Sigmoid colon (tissue), 7 donors: ENCODE results near the gene FBXO9. TPM values are rescaled to one million over a fixed set of nuclear protein-coding genes. Genes with fewer than 3 reads are reported as not detected.

ENCODE experiments used
- DNase-seq: peaks from one replicate; pipeline ENCODE4 v3.0.0-alpha.2; 2019
- H3K27ac ChIP-seq, 4 donors: fragments of 200-600 bp; sonication (generic); one replicate each; pipeline ENCODE4 v1.5.1; 2016 to 2019; ENCODE audit warnings: mild to moderate bottlenecking in 1 of 4
- H3K27me3 ChIP-seq, 3 donors: fragments of 200-600 bp; sonication (generic); one replicate each; pipeline ENCODE4 v1.5.1; 2019; ENCODE audit warnings: mild to moderate bottlenecking in 1 of 3
- H3K36me3 ChIP-seq, 4 donors: fragments of 200-600 bp; sonication (generic); one replicate each; pipeline ENCODE4 v1.5.1; 2016 to 2019
- H3K4me1 ChIP-seq, 4 donors: fragments of 200-600 bp; sonication (generic); one replicate each; pipeline ENCODE4 v1.5.1; 2017 to 2019
- H3K4me3 ChIP-seq, 4 donors: fragments of 200-600 bp; sonication (generic); one replicate each; pipeline ENCODE4 v1.5.1; 2017 to 2019; ENCODE audit warnings: mild to moderate bottlenecking in 2 of 4, moderate library complexity in 1 of 4
- H3K9me3 ChIP-seq, 4 donors: fragments of 200-600 bp in 3 of 4; sonication (generic) in 3 of 4; one replicate each; pipeline versions ENCODE4 v1.5.1 to v1.6.1; 2013 to 2019
- CTCF ChIP-seq, 4 experiments: fragments of 450-650 bp in 3 of 4; fragments of 200-600 bp in 1 of 4; IDR thresholded peaks; one replicate each; pipeline ENCODE4 v1.5.1; 2016 to 2019; ENCODE audit warnings: antibody characterized with exemption in 4 of 4, mild to moderate bottlenecking in 3 of 4, moderate library complexity in 2 of 4
- EP300 ChIP-seq, 4 donors: sonication (generic); formaldehyde crosslinking; IDR thresholded peaks; one replicate each; pipeline ENCODE4 v1.6.1; 2017; ENCODE audit warnings: antibody characterized with exemption in 4 of 4
- POLR2A ChIP-seq, 2 donors: fragments of 450-650 bp; IDR thresholded peaks; one replicate each; pipeline ENCODE4 v1.6.1; 2016; ENCODE audit warnings: antibody characterized with exemption in 2 of 2, mild to moderate bottlenecking in 2 of 2, moderate library complexity in 2 of 2
- POLR2AphosphoS5 ChIP-seq, 4 donors: sonication (generic); formaldehyde crosslinking; IDR thresholded peaks; one replicate each; pipeline ENCODE4 v1.6.1; 2017; ENCODE audit warnings: antibody characterized with exemption in 4 of 4
- WGBS, 2 donors: extraction: QIAGEN DNeasy Blood & Tissue Kit; methylation state at CpG; one replicate each; pipeline ENCODE4 v1.1.7; 2013; 5-methylcytosine and 5-hydroxymethylcytosine counted together
- intact Hi-C: fragments of 100-400 bp; cut with DNase I; formaldehyde crosslinking; loops from one replicate; pipeline ENCODE4 v1.15.1; 2023
- polyA plus RNA-seq, 3 donors: library from polyadenylated mRNA; stranded (reverse); fragments of 200-250 nt; gene quantifications; one replicate each; pipeline ENCODE4 v1.2.3, GENCODE V29; 2013
- total RNA-seq, 4 donors: library from RNA; depleted of rRNA; stranded (reverse); fragments of >200 nt; gene quantifications; one replicate each; pipeline ENCODE4 v1.1.0, GENCODE V29; 2016
- donor health status: healthy with polysubstance abuse.
- donor health status: Bipolar disorder and iron deficiency.
- donor health status: healthy.

The FBXO9 gene
- total and polyA plus RNA-seq, 7 donors, result 22.4 to 63.1 (median 41.9) TPM

- Histone ChIP-seq H3K4me3 (no peak overlapping the region), H3K27me3 (no peaks in the 10 kb centered on the region), H3K36me3 (peaks cover 4 to 75% (median 8%) of the 10 kb centered on the region in 4 donors), H3K4me1 (peaks cover 0 to 27% (median 22%) of the 10 kb centered on the region in 4 donors), H3K27ac (no peak overlapping the region), H3K9me3 (no peaks in the 10 kb centered on the region)
- 91% methylated on average over 3 of the region's 3 CpGs for WGBS, 2 donors
- no peak for DNase-seq
- intact Hi-C loops, result no loop called here
- TF ChIP-seq CTCF (IDR thresholded peaks at IDR 0.05), result no peak
- no peak for TF ChIP-seq POLR2A (IDR thresholded peaks at IDR 0.05)
- no peak for TF ChIP-seq EP300 (IDR thresholded peaks at IDR 0.05)
- TF ChIP-seq POLR2AphosphoS5 (IDR thresholded peaks at IDR 0.05), result no peak
Observed at GRCh38 chr6:53029761-53030160, 35.4 kb upstream of the FBXO9 start.

GRCh38 chr6:53031281-53031680 is 33.9 kb upstream of the FBXO9 start:
- no peak for TF ChIP-seq EP300 (IDR thresholded peaks at IDR 0.05)
- TF ChIP-seq POLR2AphosphoS5 (IDR thresholded peaks at IDR 0.05), result no peak
- no peak for TF ChIP-seq POLR2A (IDR thresholded peaks at IDR 0.05)
- TF ChIP-seq CTCF (IDR thresholded peaks at IDR 0.05), result no peak
- Histone ChIP-seq H3K9me3 (no peaks in the 10 kb centered on the region), H3K27ac (no peak overlapping the region), H3K4me3 (no peak overlapping the region), H3K4me1 (peaks cover 0 to 27% (median 24%) of the 10 kb centered on the region in 4 donors), H3K27me3 (no peaks in the 10 kb centered on the region), H3K36me3 (peaks cover 3 to 72% (median 8%) of the 10 kb centered on the region in 4 donors)
- intact Hi-C loops, result no loop called here
- 94 to 96% methylated on average over 4 of the region's 4 CpGs for WGBS, 2 donors
- DNase-seq, result no peak

- TF ChIP-seq CTCF (IDR thresholded peaks at IDR 0.05) (no peak), POLR2A (IDR thresholded peaks at IDR 0.05) (no peak), EP300 (IDR thresholded peaks at IDR 0.05) (no peak), POLR2AphosphoS5 (IDR thresholded peaks at IDR 0.05) (no peak)
- Histone ChIP-seq H3K9me3 (no peaks in the 10 kb centered on the region), H3K27ac (peak overlapping the region; percentile 50 to 67 (median 65)), H3K4me1 (peaks cover 0 to 27% (median 24%) of the 10 kb centered on the region in 4 donors), H3K36me3 (peaks cover 0 to 70% (median 7%) of the 10 kb centered on the region in 4 donors), H3K27me3 (no peaks in the 10 kb centered on the region), H3K4me3 (no peak overlapping the region)
- 75 to 84% methylated on average over 4 of the region's 4 CpGs for WGBS, 2 donors
- no peak for DNase-seq
- intact Hi-C loops, result no loop called here
Observed at GRCh38 chr6:53032849-53033248, 32.4 kb upstream of the FBXO9 start.

GRCh38 chr6:53033764-53034163 is 31.4 kb upstream of the FBXO9 start:
- Histone ChIP-seq H3K4me3 (no peak overlapping the region), H3K4me1 (peaks cover 0 to 32% (median 24%) of the 10 kb centered on the region in 4 donors), H3K36me3 (peaks cover 0 to 70% (median 7%) of the 10 kb centered on the region in 4 donors), H3K27me3 (no peaks in the 10 kb centered on the region), H3K9me3 (no peaks in the 10 kb centered on the region), H3K27ac (peak overlapping the region; percentile 50 to 67 (median 65))
- no peak for DNase-seq
- 75 to 82% methylated on average over 4 of the region's 4 CpGs for WGBS, 2 donors
- TF ChIP-seq POLR2AphosphoS5 (IDR thresholded peaks at IDR 0.05), result no peak
- TF ChIP-seq EP300 (IDR thresholded peaks at IDR 0.05), result no peak
- TF ChIP-seq POLR2A (IDR thresholded peaks at IDR 0.05), result no peak
- TF ChIP-seq CTCF (IDR thresholded peaks at IDR 0.05), result no peak
- intact Hi-C loops, result no loop called here
